Measurements from ENCODE around the gene COMMD9. TPM values are rescaled to one million over a fixed set of nuclear protein-coding genes. Genes with fewer than 3 reads are reported as not detected.

The COMMD9 gene
- total and polyA plus RNA-seq, 10 of the 15 experiments (the other 5 are each of a cell fraction or from before 2014, with no cell fraction given): 31.4 to 119 (median 56.2) TPM

DNA sequence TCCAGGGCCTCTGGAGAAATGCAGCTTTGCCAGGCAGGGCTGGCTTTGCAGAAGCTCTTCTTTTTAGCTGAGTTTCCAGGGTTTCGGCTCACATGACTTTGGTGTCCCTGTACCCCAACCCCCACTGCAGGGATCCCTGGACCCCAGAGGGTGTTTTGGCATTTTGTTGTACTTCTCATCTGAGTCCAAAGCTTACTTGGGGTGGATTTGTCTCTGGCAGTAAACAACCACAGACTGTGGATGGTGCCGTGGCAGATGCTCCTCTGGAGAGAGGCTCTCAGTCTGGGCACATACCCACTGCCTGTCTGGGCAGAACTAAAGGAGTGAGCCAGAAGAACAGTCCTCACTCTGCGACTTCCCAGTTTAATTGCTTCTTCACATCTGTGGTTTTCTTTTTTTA is 49.6 kb downstream of the COMMD9 start:
- CTCF ChIA-PET: no interaction called here
- WGBS (ENCODE audit: insufficient coverage, insufficient replicate concordance, low lambda C conversion rate, missing lambda C conversion rate): 13% methylated on average over 3 of the region's 3 CpGs
- H2AFZ ChIP-seq (ENCODE audit: control insufficient read depth, low read depth, low read length): no peak overlapping the region

More for the DNA sequence above, 49.6 kb downstream of the COMMD9 start:
- intact Hi-C loops (cut with micrococcal nuclease; ENCODE audit: unreplicated experiment): no loop called here
- no peak overlapping the region for H3K27ac ChIP-seq (ENCODE audit: control insufficient read depth, insufficient read depth)
- no peaks in the 10 kb centered on the region for H4K20me1 ChIP-seq (ENCODE audit: control insufficient read depth, insufficient read depth)
- ChIA-PET SMC1A (ENCODE audit: uncharacterized antibody, unreplicated experiment) (interaction anchor here (1.4 kb wide), 1 partner anchor 22 kb away, joined by 3 read pairs; no protein-coding TSS in a partner anchor), RAD21 (ENCODE audit: unreplicated experiment) (no interaction called here), POLR2A (interaction anchor here (1.0 kb wide), 1 partner anchor 19 kb away, joined by 3 read pairs; no protein-coding TSS in a partner anchor)
- H3K4me1 ChIP-seq (ENCODE audit: control insufficient read depth, insufficient read depth, low read length): no peaks in the 10 kb centered on the region
- BruUV-seq (replicated peaks): no TSS peak
- H3K79me2 ChIP-seq (ENCODE audit: control insufficient read depth, insufficient read depth, low read length): no peaks in the 10 kb centered on the region
- no peaks in the 10 kb centered on the region for H3K36me3 ChIP-seq (ENCODE audit: control insufficient read depth in 2 of 2, insufficient read depth in 2 of 2, low read length in 1 of 2)
- H3K9me3 ChIP-seq (replicated peaks; ENCODE audit: control insufficient read depth, insufficient read depth, low read length): no peaks in the 10 kb centered on the region
- H3K9ac ChIP-seq (ENCODE audit: control insufficient read depth, insufficient read depth, low read length): no peak overlapping the region
- in situ Hi-C loops (cut with MboI): no loop called here
- FAIRE-seq (no peak), DNase-seq (ENCODE audit: low read depth, low spot score) (no peak), ATAC-seq (no peak)
- H3K4me3 ChIP-seq: no peak overlapping the region
- no peak overlapping the region for H3K4me2 ChIP-seq (ENCODE audit: control insufficient read depth, insufficient read depth)
- H3K27me3 ChIP-seq (replicated peaks in 1 of 2; ENCODE audit: control insufficient read depth in 2 of 2, insufficient read depth in 2 of 2, low read length in 1 of 2): no peaks in the 10 kb centered on the region
- TF ChIP-seq NR2C1 (IDR thresholded peaks at IDR 0.05): no peak
- TF ChIP-seq DPF2 (IDR thresholded peaks at IDR 0.05): no peak
- TF ChIP-seq TCF12 (IDR thresholded peaks at IDR 0.05; ENCODE audit: low read depth, low read length): no peak
- TF ChIP-seq YBX1 (IDR thresholded peaks at IDR 0.05): no peak
- TF ChIP-seq POU2F2 (IDR thresholded peaks at IDR 0.05; ENCODE audit: borderline replicate concordance, low read depth, low read length): no peak
- TF ChIP-seq STAT1 (conservative IDR thresholded peaks at IDR 0.05): no peak
- no peak for TF ChIP-seq LARP7 (IDR thresholded peaks at IDR 0.05)
- TF ChIP-seq, protein P1, sequence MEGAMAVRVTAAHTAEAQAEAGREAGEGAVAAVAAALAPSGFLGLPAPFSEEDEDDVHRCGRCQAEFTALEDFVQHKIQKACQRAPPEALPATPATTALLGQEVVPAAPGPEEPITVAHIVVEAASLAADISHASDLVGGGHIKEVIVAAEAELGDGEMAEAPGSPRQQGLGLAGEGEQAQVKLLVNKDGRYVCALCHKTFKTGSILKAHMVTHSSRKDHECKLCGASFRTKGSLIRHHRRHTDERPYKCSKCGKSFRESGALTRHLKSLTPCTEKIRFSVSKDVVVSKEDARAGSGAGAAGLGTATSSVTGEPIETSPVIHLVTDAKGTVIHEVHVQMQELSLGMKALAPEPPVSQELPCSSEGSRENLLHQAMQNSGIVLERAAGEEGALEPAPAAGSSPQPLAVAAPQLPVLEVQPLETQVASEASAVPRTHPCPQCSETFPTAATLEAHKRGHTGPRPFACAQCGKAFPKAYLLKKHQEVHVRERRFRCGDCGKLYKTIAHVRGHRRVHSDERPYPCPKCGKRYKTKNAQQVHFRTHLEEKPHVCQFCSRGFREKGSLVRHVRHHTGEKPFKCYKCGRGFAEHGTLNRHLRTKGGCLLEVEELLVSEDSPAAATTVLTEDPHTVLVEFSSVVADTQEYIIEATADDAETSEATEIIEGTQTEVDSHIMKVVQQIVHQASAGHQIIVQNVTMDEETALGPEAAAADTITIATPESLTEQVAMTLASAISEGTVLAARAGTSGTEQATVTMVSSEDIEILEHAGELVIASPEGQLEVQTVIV (IDR thresholded peaks at IDR 0.05; ENCODE audit: borderline replicate concordance, partially characterized antibody): no peak
- TF ChIP-seq NBN (IDR thresholded peaks at IDR 0.05): no peak
- no peak for TF ChIP-seq RCOR1 (conservative IDR thresholded peaks at IDR 0.05; ENCODE audit: low read depth, low read length)
- TF ChIP-seq, protein P2, sequence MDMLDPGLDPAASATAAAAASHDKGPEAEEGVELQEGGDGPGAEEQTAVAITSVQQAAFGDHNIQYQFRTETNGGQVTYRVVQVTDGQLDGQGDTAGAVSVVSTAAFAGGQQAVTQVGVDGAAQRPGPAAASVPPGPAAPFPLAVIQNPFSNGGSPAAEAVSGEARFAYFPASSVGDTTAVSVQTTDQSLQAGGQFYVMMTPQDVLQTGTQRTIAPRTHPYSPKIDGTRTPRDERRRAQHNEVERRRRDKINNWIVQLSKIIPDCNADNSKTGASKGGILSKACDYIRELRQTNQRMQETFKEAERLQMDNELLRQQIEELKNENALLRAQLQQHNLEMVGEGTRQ (IDR thresholded peaks at IDR 0.05; ENCODE audit: borderline replicate concordance, low read depth, low read length): no peak
- no peak for TF ChIP-seq RELA (IDR thresholded peaks at IDR 0.05; ENCODE audit: borderline replicate concordance, partially characterized antibody)
- no peak for TF ChIP-seq KLF5 (IDR thresholded peaks at IDR 0.05; ENCODE audit: partially characterized antibody)
- TF ChIP-seq, protein P3, sequence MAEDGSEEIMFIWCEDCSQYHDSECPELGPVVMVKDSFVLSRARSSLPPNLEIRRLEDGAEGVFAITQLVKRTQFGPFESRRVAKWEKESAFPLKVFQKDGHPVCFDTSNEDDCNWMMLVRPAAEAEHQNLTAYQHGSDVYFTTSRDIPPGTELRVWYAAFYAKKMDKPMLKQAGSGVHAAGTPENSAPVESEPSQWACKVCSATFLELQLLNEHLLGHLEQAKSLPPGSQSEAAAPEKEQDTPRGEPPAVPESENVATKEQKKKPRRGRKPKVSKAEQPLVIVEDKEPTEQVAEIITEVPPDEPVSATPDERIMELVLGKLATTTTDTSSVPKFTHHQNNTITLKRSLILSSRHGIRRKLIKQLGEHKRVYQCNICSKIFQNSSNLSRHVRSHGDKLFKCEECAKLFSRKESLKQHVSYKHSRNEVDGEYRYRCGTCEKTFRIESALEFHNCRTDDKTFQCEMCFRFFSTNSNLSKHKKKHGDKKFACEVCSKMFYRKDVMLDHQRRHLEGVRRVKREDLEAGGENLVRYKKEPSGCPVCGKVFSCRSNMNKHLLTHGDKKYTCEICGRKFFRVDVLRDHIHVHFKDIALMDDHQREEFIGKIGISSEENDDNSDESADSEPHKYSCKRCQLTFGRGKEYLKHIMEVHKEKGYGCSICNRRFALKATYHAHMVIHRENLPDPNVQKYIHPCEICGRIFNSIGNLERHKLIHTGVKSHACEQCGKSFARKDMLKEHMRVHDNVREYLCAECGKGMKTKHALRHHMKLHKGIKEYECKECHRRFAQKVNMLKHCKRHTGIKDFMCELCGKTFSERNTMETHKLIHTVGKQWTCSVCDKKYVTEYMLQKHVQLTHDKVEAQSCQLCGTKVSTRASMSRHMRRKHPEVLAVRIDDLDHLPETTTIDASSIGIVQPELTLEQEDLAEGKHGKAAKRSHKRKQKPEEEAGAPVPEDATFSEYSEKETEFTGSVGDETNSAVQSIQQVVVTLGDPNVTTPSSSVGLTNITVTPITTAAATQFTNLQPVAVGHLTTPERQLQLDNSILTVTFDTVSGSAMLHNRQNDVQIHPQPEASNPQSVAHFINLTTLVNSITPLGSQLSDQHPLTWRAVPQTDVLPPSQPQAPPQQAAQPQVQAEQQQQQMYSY (CRISPR knock-in tag; IDR thresholded peaks at IDR 0.05): no peak
